Loucy (cell line): ENCODE measurements around the gene ADCY9.

Experiments
- H2AFZ ChIP-seq: fragments of 200-600 bp; sonication (generic); 2 replicates; pipeline ENCODE4 v1.6.0; 2016; ENCODE audit warnings: antibody characterized with exemption, mild to moderate bottlenecking, low read length, moderate library complexity
- H3F3A ChIP-seq: fragments of 200-600 bp; 2 replicates; pipeline ENCODE4 v1.6.0; 2016; ENCODE audit warnings: antibody characterized with exemption, low read depth, mild to moderate bottlenecking
- H3K27me3 ChIP-seq: fragments of 200-600 bp; sonication (generic); 2 replicates; pipeline ENCODE4 v1.6.1; 2014; ENCODE audit warnings: low read length, mild to moderate bottlenecking; ENCODE audit not compliant: insufficient read depth, poor library complexity, severe bottlenecking
- H3K36me3 ChIP-seq: fragments of 200-600 bp; sonication (generic); 2 replicates; pipeline ENCODE4 v1.6.1; 2016; ENCODE audit warnings: low read length; ENCODE audit not compliant: insufficient read depth
- H3K4me1 ChIP-seq: fragments of 200-600 bp; sonication (generic); 2 replicates; pipeline ENCODE4 v1.5.1; 2014; ENCODE audit warnings: low read length, mild to moderate bottlenecking; ENCODE audit not compliant: insufficient read depth, poor library complexity, severe bottlenecking
- H3K4me2 ChIP-seq: fragments of 200-600 bp; sonication (generic); 2 replicates; pipeline ENCODE4 v1.6.0; 2014; ENCODE audit warnings: antibody characterized with exemption, low read length, low read depth, mild to moderate bottlenecking; ENCODE audit not compliant: poor library complexity, severe bottlenecking
- H3K4me3 ChIP-seq: fragments of 200-600 bp; sonication (generic); 2 replicates; pipeline ENCODE4 v1.5.1; 2014; ENCODE audit warnings: low read length, mild to moderate bottlenecking, mixed read lengths; ENCODE audit not compliant: poor library complexity, severe bottlenecking
- H3K79me2 ChIP-seq: fragments of 200-600 bp; sonication (generic); 2 replicates; pipeline ENCODE4 v1.6.1; 2014; ENCODE audit warnings: low read length; ENCODE audit not compliant: insufficient read depth
- H3K9ac ChIP-seq: fragments of 200-600 bp; sonication (generic); 2 replicates; pipeline ENCODE4 v1.6.0; 2014; ENCODE audit warnings: mild to moderate bottlenecking, low read depth, low read length, moderate library complexity; ENCODE audit not compliant: poor library complexity, severe bottlenecking
- H3K9me2 ChIP-seq: fragments of 200-600 bp; sonication (generic); replicated peaks from 2 replicates; pipeline ENCODE4 v1.6.1; 2016; ENCODE audit warnings: low read depth, low read length, mixed read lengths
- H3K9me3 ChIP-seq: fragments of 200-600 bp; sonication (generic); 2 replicates; pipeline ENCODE4 v1.6.1; 2014; ENCODE audit warnings: mild to moderate bottlenecking, antibody characterized with exemption, low read length, low read depth; ENCODE audit not compliant: insufficient read depth
- H4K20me1 ChIP-seq: fragments of 200-600 bp; sonication (generic); 2 replicates; pipeline ENCODE4 v1.6.0; 2014; ENCODE audit warnings: antibody characterized with exemption, low read length, mild to moderate bottlenecking; ENCODE audit not compliant: insufficient read depth, poor library complexity, severe bottlenecking
- CTCF ChIP-seq: fragments of 200-600 bp; sonication (generic); conservative IDR thresholded peaks from 2 replicates; pipeline ENCODE4 v1.5.1; 2014; ENCODE audit warnings: mild to moderate bottlenecking, antibody characterized with exemption, low read length
- EZH2phosphoT487 ChIP-seq: fragments of 200-600 bp; IDR thresholded peaks from 2 replicates; pipeline ENCODE4 v1.6.1; 2018; ENCODE audit warnings: antibody characterized with exemption, mild to moderate bottlenecking, moderate library complexity, borderline replicate concordance

The ADCY9 gene

GRCh38 chr16:4096509-4096908 lies 19.7 kb downstream of the ADCY9 start:
- Histone ChIP-seq H2AFZ (no peak overlapping the region), H3K4me1 (no peaks in the 10 kb centered on the region), H3K9me3 (no peaks in the 10 kb centered on the region), H3K36me3 (no peaks in the 10 kb centered on the region), H3K9ac (no peak overlapping the region), H3K79me2 (no peaks in the 10 kb centered on the region), H4K20me1 (no peaks in the 10 kb centered on the region), H3K4me2 (no peak overlapping the region), H3K27me3 (no peaks in the 10 kb centered on the region), H3F3A (no peaks in the 10 kb centered on the region), H3K4me3 (no peak overlapping the region), H3K9me2 (no peaks in the 10 kb centered on the region)
- no peak for TF ChIP-seq EZH2phosphoT487
- TF ChIP-seq CTCF, result no peak

GRCh38 chr16:4094127-4094773 lies 22.0 kb downstream of the ADCY9 start:
- no peaks in the 10 kb centered on the region for H4K20me1 ChIP-seq

GRCh38 chr16:4093495-4094126 lies 22.6 kb downstream of the ADCY9 start:
- Histone ChIP-seq H3K36me3 (no peaks in the 10 kb centered on the region), H4K20me1 (no peaks in the 10 kb centered on the region), H3K9me2 (no peaks in the 10 kb centered on the region), H3K27me3 (no peaks in the 10 kb centered on the region), H3K4me1 (no peaks in the 10 kb centered on the region), H3F3A (no peaks in the 10 kb centered on the region), H3K79me2 (no peaks in the 10 kb centered on the region), H3K4me2 (no peak overlapping the region), H3K9ac (no peak overlapping the region), H3K9me3 (no peaks in the 10 kb centered on the region), H3K4me3 (no peak overlapping the region), H2AFZ (no peak overlapping the region)
- TF ChIP-seq EZH2phosphoT487, result no peak
- TF ChIP-seq CTCF, result no peak

More at GRCh38 chr16:4094127-4094773, 22.0 kb downstream of the ADCY9 start:
- Histone ChIP-seq H2AFZ (no peak overlapping the region), H3K36me3 (no peaks in the 10 kb centered on the region), H3K9me2 (no peaks in the 10 kb centered on the region), H3F3A (no peaks in the 10 kb centered on the region), H3K27me3 (no peaks in the 10 kb centered on the region), H3K4me3 (no peak overlapping the region), H3K4me2 (no peak overlapping the region), H3K79me2 (no peaks in the 10 kb centered on the region), H3K4me1 (no peaks in the 10 kb centered on the region), H3K9ac (no peak overlapping the region), H3K9me3 (no peaks in the 10 kb centered on the region)
- TF ChIP-seq CTCF (no peak), EZH2phosphoT487 (no peak)
